Right lobe of liver (tissue), 4 donors: ENCODE measurements around the gene GAS2L2.

Source experiments
- CTCF ChIP-seq, 4 donors: fragments of 200-600 bp in 3 of 4; fragments of 450-650 bp in 1 of 4; IDR thresholded peaks; one replicate each; pipeline versions ENCODE4 v1.5.1 to v1.8.0; 2016 to 2022; ENCODE audit warnings: antibody characterized with exemption in 4 of 4, mild to moderate bottlenecking in 2 of 4
- POLR2A ChIP-seq: fragments of 450-650 bp; IDR thresholded peaks from one replicate; pipeline ENCODE4 v1.6.1; 2017; ENCODE audit warnings: antibody characterized with exemption, mild to moderate bottlenecking
- donor health status: DM: no; HTN: no; CAD: no.
- donor health status: DM: no; HTN: no; CAD: no.
- donor health status: DM: no; HTN: yes; CAD: no.

- TF ChIP-seq CTCF (IDR thresholded peaks at IDR 0.05): no peak
- no peak for TF ChIP-seq POLR2A
These were observed 4.2 kb upstream of the GAS2L2 start for GRCh38 chr17:35757243-35757642.
